GM23338 (cell line): ENCODE data around the gene MYBL2. TPM values are rescaled to one million over a fixed set of nuclear protein-coding genes. Genes with fewer than 3 reads are reported as not detected.

Experiments used
- ATAC-seq: fragments of 200-7000 bp; cut with Tn5 transposase; 3 replicates; pipeline ENCODE4 v1.9.1; 2020
- DNase-seq: peaks from one replicate; pipeline ENCODE4 v3.0.0-alpha.2; 2015; ENCODE audit warnings: low spot score
- H2AFZ ChIP-seq: fragments of 200-600 bp; sonication (generic); 2 replicates; pipeline ENCODE4 v1.8.0; 2016; ENCODE audit warnings: antibody characterized with exemption, mild to moderate bottlenecking, moderate library complexity
- H3F3A ChIP-seq: fragments of 200-600 bp; sonication (generic); replicated peaks from 2 replicates; pipeline ENCODE4 v1.8.0; 2017; ENCODE audit warnings: antibody characterized with exemption, mixed run types, low read depth
- H3K27ac ChIP-seq: fragments of 200-600 bp; sonication (generic); 2 replicates; pipeline ENCODE4 v1.6.1; 2016; ENCODE audit warnings: low read depth
- H3K27me3 ChIP-seq: fragments of 200-600 bp; sonication (generic); 2 replicates; pipeline ENCODE4 v1.8.0; 2016; ENCODE audit warnings: mild to moderate bottlenecking, mixed run types, moderate library complexity; ENCODE audit not compliant: insufficient read depth
- H3K36me3 ChIP-seq: fragments of 200-600 bp; sonication (generic); 2 replicates; pipeline ENCODE4 v1.8.0; 2016; ENCODE audit warnings: mild to moderate bottlenecking; ENCODE audit not compliant: insufficient read depth
- H3K4me1 ChIP-seq: fragments of 200-600 bp; sonication (generic); 2 replicates; pipeline ENCODE4 v1.8.0; 2016; ENCODE audit warnings: mild to moderate bottlenecking, moderate library complexity; ENCODE audit not compliant: insufficient read depth
- H3K4me2 ChIP-seq: fragments of 200-600 bp; sonication (generic); 2 replicates; pipeline ENCODE4 v1.7.1; 2017; ENCODE audit warnings: mixed run types
- H3K4me3 ChIP-seq: fragments of 200-600 bp; sonication (generic); 2 replicates; pipeline ENCODE4 v1.6.1; 2016; ENCODE audit warnings: mixed run types
- H3K79me2 ChIP-seq: fragments of 200-600 bp; sonication (generic); replicated peaks from 2 replicates; pipeline ENCODE4 v1.8.0; 2017; ENCODE audit warnings: mild to moderate bottlenecking; ENCODE audit not compliant: insufficient read depth
- H3K9me2 ChIP-seq: fragments of 200-600 bp; sonication (generic); 2 replicates; pipeline ENCODE4 v1.8.0; 2017; ENCODE audit not compliant: insufficient read depth
- H4K20me1 ChIP-seq: fragments of 200-600 bp; sonication (generic); replicated peaks from 2 replicates; pipeline ENCODE4 v1.8.0; 2017; ENCODE audit warnings: mild to moderate bottlenecking; ENCODE audit not compliant: insufficient read depth
- H3K27ac Mint-ChIP-seq: 2 replicates; pipeline ENCODE4 v1.8.0; 2020; ENCODE audit warnings: inconsistent platforms, mild to moderate bottlenecking, moderate library complexity, mixed read lengths
- H3K27me3 Mint-ChIP-seq: 3 replicates; pipeline ENCODE4 v1.8.0; 2022; ENCODE audit warnings: low read depth, mild to moderate bottlenecking, moderate library complexity, mixed read lengths, inconsistent platforms; ENCODE audit not compliant: insufficient read depth, poor library complexity
- H3K36me3 Mint-ChIP-seq: 3 replicates; pipeline ENCODE4 v1.8.0; 2021; ENCODE audit warnings: low read depth, mild to moderate bottlenecking, inconsistent platforms, moderate library complexity, mixed read lengths
- H3K4me1 Mint-ChIP-seq: 3 replicates; pipeline ENCODE4 v1.8.0; 2020; ENCODE audit warnings: mild to moderate bottlenecking, inconsistent platforms, mixed read lengths
- H3K4me3 Mint-ChIP-seq: 3 replicates; pipeline ENCODE4 v1.8.0; 2021; ENCODE audit warnings: moderate library complexity, mild to moderate bottlenecking, inconsistent platforms, mixed read lengths
- H3K9me3 Mint-ChIP-seq: 3 replicates; pipeline ENCODE4 v1.8.0; 2020; ENCODE audit warnings: moderate library complexity, mild to moderate bottlenecking, inconsistent platforms, mixed read lengths
- CREB1 ChIP-seq: fragments of 250-450 bp; sonication (Bioruptor Pico); IDR thresholded peaks from 2 replicates; pipeline ENCODE4 v1.5.0; 2020; ENCODE audit warnings: low read depth, mild to moderate bottlenecking, moderate library complexity
- CTCF ChIP-seq, 2 experiments: fragments of 200-600 bp in 1 of 2; sonication (generic) in 1 of 2; conservative IDR thresholded peaks; 2 replicates each; pipeline versions ENCODE4 v1.5.1 to v1.6.1; 2016 to 2017; ENCODE audit warnings: antibody characterized with exemption in 2 of 2, low read depth in 2 of 2, mild to moderate bottlenecking in 2 of 2, moderate library complexity in 1 of 2
- EZH2 ChIP-seq: fragments of 200-600 bp; sonication (generic); IDR thresholded peaks from one replicate; pipeline ENCODE4 v1.8.0; 2017; ENCODE audit warnings: antibody characterized with exemption, mild to moderate bottlenecking, low read depth; ENCODE audit not compliant: unreplicated experiment
- EZH2phosphoT487 ChIP-seq: fragments of 200-600 bp; sonication (generic); IDR thresholded peaks from one replicate; pipeline ENCODE4 v1.8.1; 2018; ENCODE audit warnings: antibody characterized with exemption; ENCODE audit not compliant: unreplicated experiment
- JUNB ChIP-seq: IDR thresholded peaks from one replicate; pipeline ENCODE4 v1.6.1; 2016; ENCODE audit warnings: antibody characterized with exemption; ENCODE audit not compliant: unreplicated experiment
- NANOG ChIP-seq: IDR thresholded peaks from 2 replicates; pipeline ENCODE4 v1.6.1; 2016; ENCODE audit warnings: antibody characterized with exemption, borderline replicate concordance
- POLR2AphosphoS5 ChIP-seq: IDR thresholded peaks from 2 replicates; pipeline ENCODE4 v1.6.1; 2016; ENCODE audit warnings: antibody characterized with exemption, low read depth
- STAT1 ChIP-seq: IDR thresholded peaks from one replicate; pipeline ENCODE4 v1.6.1; 2016; ENCODE audit warnings: antibody characterized with exemption; ENCODE audit not compliant: unreplicated experiment
- ZNF114 ChIP-seq: fragments of 250-450 bp; sonication (Bioruptor Pico); IDR thresholded peaks from 2 replicates; pipeline ENCODE4 v1.5.0; 2020; ENCODE audit warnings: mild to moderate bottlenecking, moderate library complexity
- ZNF331 ChIP-seq: fragments of 250-450 bp; sonication (Bioruptor Pico); IDR thresholded peaks from 2 replicates; pipeline ENCODE4 v1.5.0; 2020; ENCODE audit warnings: low read depth, mild to moderate bottlenecking, moderate library complexity
- polyA plus RNA-seq: library from polyadenylated mRNA; unstranded; fragments of >200 nt; fragmentation: Nextera tagmentation; extraction: Ambion mirVana; gene quantifications from 2 replicates; pipeline ENCODE4 v1.2.1, GENCODE V29; 2016
- total RNA-seq: library from RNA; depleted of rRNA; stranded (reverse); fragments of >200 nt; shearing (Covaris generic); gene quantifications from 2 replicates; pipeline ENCODE4 v1.2.3, GENCODE V29; 2014
- TF ChIP-seq, protein P1 (sequence below): IDR thresholded peaks from 2 replicates; pipeline ENCODE4 v1.6.1; 2016; ENCODE audit warnings: antibody characterized with exemption
- TF ChIP-seq, protein P2 (sequence below): fragments of 250-450 bp; sonication (Bioruptor Pico); IDR thresholded peaks from 2 replicates; pipeline ENCODE4 v1.5.0; 2020; ENCODE audit warnings: mild to moderate bottlenecking, moderate library complexity
- TF ChIP-seq, protein P3 (sequence below): IDR thresholded peaks from one replicate; pipeline ENCODE4 v1.6.1; 2018; ENCODE audit warnings: antibody characterized with exemption; ENCODE audit not compliant: unreplicated experiment

Gene MYBL2
- total and polyA plus RNA-seq, 2 experiments from 2014 or later, result 72.3 to 131 TPM

DNA sequence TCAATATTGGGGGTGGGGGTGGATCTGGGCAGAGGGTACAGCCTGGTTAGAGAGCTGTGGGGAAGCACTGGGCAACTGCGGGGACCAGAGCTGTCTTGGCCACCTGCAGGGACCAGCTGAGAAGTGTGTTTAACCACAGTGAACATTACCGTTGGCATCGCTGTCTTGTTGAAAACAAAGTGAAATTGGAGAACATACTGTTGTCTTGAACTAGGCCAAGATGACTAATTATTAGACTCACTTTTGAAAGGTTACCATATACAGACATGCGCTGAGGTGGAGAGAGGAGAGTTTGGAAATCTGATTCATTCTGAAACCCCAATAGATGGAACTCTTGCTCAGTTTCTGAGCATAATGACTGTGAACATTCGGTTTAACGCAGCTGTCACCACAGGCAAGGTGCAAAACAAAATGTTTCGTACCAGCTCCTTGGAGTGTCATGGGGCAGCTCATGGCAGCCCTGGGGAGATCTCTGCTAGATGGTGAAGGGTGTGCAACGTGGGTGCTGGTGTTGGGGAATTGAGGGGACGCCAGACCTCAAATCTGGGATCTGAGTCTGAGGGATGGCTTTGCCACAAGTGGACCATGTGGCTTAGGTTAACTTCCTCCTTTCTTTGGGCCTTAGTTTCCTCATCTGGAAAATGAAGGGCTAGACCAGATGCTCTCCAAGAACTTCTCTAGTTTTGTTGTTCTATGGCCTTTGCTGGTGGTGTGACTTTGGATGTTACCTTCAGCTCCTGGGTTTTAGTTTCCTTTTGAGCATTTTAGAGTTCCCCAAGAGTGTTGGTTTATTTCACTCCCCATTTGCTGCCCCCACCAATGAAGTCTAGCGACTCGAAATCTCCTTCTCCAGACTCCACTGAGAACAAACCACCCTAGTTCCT lies 84.5 kb downstream of the MYBL2 start:
- no peak overlapping the region for H3K4me2 ChIP-seq
- ATAC-seq (no peak), DNase-seq (no peak)
- no peaks in the 10 kb centered on the region for H3K36me3 ChIP-seq
- H3K4me1 ChIP-seq, result peaks cover 3% of the 10 kb centered on the region; the same call in 1 of the 2 replicates
- H3K4me1 Mint-ChIP-seq, result peaks cover 6% of the 10 kb centered on the region
- no peaks in the 10 kb centered on the region; the same call in 2 of the 3 replicates for H3K36me3 Mint-ChIP-seq
- H3K4me3 ChIP-seq, result no peak overlapping the region
- H3F3A ChIP-seq, result no peaks in the 10 kb centered on the region
- H3K79me2 ChIP-seq, result no peaks in the 10 kb centered on the region
- H3K27me3 Mint-ChIP-seq, result peaks cover 1% of the 10 kb centered on the region
- no peak overlapping the region for H3K27ac ChIP-seq
- H3K27me3 ChIP-seq, result no peaks in the 10 kb centered on the region
- no peaks in the 10 kb centered on the region for H4K20me1 ChIP-seq
- no peaks in the 10 kb centered on the region for H3K9me3 Mint-ChIP-seq
- no peaks in the 10 kb centered on the region for H3K9me2 ChIP-seq
- H2AFZ ChIP-seq, result no peak overlapping the region
- H3K4me3 Mint-ChIP-seq, result no peak overlapping the region
- H3K27ac Mint-ChIP-seq, result no peak overlapping the region
- TF ChIP-seq STAT1 (no peak), ZNF114 (no peak), EZH2 (no peak), NANOG (no peak), JUNB (no peak), POLR2AphosphoS5 (no peak), EZH2phosphoT487 (no peak), ZNF331 (CRISPR knock-in tag) (no peak), CTCF (conservative IDR thresholded peaks at IDR 0.05; ENCODE audit: low read depth in 2 of 2) (no peak), CREB1 (CRISPR knock-in tag) (no peak)
- TF ChIP-seq, protein P1, sequence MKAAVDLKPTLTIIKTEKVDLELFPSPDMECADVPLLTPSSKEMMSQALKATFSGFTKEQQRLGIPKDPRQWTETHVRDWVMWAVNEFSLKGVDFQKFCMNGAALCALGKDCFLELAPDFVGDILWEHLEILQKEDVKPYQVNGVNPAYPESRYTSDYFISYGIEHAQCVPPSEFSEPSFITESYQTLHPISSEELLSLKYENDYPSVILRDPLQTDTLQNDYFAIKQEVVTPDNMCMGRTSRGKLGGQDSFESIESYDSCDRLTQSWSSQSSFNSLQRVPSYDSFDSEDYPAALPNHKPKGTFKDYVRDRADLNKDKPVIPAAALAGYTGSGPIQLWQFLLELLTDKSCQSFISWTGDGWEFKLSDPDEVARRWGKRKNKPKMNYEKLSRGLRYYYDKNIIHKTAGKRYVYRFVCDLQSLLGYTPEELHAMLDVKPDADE, result no peak
- TF ChIP-seq, protein P2, sequence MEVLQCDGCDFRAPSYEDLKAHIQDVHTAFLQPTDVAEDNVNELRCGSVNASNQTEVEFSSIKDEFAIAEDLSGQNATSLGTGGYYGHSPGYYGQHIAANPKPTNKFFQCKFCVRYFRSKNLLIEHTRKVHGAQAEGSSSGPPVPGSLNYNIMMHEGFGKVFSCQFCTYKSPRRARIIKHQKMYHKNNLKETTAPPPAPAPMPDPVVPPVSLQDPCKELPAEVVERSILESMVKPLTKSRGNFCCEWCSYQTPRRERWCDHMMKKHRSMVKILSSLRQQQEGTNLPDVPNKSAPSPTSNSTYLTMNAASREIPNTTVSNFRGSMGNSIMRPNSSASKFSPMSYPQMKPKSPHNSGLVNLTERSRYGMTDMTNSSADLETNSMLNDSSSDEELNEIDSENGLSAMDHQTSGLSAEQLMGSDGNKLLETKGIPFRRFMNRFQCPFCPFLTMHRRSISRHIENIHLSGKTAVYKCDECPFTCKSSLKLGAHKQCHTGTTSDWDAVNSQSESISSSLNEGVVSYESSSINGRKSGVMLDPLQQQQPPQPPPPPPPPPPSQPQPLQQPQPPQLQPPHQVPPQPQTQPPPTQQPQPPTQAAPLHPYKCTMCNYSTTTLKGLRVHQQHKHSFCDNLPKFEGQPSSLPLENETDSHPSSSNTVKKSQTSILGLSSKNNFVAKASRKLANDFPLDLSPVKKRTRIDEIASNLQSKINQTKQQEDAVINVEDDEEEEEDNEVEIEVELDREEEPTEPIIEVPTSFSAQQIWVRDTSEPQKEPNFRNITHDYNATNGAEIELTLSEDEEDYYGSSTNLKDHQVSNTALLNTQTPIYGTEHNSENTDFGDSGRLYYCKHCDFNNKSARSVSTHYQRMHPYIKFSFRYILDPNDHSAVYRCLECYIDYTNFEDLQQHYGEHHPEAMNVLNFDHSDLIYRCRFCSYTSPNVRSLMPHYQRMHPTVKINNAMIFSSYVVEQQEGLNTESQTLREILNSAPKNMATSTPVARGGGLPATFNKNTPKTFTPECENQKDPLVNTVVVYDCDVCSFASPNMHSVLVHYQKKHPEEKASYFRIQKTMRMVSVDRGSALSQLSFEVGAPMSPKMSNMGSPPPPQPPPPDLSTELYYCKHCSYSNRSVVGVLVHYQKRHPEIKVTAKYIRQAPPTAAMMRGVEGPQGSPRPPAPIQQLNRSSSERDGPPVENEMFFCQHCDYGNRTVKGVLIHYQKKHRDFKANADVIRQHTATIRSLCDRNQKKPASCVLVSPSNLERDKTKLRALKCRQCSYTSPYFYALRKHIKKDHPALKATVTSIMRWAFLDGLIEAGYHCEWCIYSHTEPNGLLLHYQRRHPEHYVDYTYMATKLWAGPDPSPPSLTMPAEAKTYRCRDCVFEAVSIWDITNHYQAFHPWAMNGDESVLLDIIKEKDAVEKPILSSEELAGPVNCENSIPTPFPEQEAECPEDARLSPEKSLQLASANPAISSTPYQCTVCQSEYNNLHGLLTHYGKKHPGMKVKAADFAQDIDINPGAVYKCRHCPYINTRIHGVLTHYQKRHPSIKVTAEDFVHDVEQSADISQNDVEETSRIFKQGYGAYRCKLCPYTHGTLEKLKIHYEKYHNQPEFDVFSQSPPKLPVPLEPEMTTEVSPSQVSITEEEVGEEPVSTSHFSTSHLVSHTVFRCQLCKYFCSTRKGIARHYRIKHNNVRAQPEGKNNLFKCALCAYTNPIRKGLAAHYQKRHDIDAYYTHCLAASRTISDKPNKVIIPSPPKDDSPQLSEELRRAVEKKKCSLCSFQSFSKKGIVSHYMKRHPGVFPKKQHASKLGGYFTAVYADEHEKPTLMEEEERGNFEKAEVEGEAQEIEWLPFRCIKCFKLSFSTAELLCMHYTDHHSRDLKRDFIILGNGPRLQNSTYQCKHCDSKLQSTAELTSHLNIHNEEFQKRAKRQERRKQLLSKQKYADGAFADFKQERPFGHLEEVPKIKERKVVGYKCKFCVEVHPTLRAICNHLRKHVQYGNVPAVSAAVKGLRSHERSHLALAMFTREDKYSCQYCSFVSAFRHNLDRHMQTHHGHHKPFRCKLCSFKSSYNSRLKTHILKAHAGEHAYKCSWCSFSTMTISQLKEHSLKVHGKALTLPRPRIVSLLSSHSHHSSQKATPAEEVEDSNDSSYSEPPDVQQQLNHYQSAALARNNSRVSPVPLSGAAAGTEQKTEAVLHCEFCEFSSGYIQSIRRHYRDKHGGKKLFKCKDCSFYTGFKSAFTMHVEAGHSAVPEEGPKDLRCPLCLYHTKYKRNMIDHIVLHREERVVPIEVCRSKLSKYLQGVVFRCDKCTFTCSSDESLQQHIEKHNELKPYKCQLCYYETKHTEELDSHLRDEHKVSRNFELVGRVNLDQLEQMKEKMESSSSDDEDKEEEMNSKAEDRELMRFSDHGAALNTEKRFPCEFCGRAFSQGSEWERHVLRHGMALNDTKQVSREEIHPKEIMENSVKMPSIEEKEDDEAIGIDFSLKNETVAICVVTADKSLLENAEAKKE (CRISPR knock-in tag), result no peak
- TF ChIP-seq, protein P3, sequence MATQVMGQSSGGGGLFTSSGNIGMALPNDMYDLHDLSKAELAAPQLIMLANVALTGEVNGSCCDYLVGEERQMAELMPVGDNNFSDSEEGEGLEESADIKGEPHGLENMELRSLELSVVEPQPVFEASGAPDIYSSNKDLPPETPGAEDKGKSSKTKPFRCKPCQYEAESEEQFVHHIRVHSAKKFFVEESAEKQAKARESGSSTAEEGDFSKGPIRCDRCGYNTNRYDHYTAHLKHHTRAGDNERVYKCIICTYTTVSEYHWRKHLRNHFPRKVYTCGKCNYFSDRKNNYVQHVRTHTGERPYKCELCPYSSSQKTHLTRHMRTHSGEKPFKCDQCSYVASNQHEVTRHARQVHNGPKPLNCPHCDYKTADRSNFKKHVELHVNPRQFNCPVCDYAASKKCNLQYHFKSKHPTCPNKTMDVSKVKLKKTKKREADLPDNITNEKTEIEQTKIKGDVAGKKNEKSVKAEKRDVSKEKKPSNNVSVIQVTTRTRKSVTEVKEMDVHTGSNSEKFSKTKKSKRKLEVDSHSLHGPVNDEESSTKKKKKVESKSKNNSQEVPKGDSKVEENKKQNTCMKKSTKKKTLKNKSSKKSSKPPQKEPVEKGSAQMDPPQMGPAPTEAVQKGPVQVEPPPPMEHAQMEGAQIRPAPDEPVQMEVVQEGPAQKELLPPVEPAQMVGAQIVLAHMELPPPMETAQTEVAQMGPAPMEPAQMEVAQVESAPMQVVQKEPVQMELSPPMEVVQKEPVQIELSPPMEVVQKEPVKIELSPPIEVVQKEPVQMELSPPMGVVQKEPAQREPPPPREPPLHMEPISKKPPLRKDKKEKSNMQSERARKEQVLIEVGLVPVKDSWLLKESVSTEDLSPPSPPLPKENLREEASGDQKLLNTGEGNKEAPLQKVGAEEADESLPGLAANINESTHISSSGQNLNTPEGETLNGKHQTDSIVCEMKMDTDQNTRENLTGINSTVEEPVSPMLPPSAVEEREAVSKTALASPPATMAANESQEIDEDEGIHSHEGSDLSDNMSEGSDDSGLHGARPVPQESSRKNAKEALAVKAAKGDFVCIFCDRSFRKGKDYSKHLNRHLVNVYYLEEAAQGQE, result no peak
